ENCODE measurements around the gene RASL10B. TPM values are rescaled to one million over a fixed set of nuclear protein-coding genes. Genes with fewer than 3 reads are reported as not detected.

Gene RASL10B
- total RNA-seq, 1 experiment from 2014 or later, result 17.4 TPM

- TF ChIP-seq E2F5 (CRISPR knock-in tag; IDR thresholded peaks at IDR 0.05), result peak; percentile 78
- TF ChIP-seq GRHL2 (CRISPR knock-in tag; IDR thresholded peaks at IDR 0.05; ENCODE audit: insufficient replicate concordance, severe bottlenecking), result no peak
- no peak for TF ChIP-seq TCF7 (CRISPR knock-in tag; IDR thresholded peaks at IDR 0.05; ENCODE audit: low read depth)
- peak; percentile 83 for TF ChIP-seq CTCF (IDR thresholded peaks at IDR 0.05)
- no peak for TF ChIP-seq ZBTB21 (CRISPR knock-in tag; IDR thresholded peaks at IDR 0.05; ENCODE audit: borderline replicate concordance)
- TF ChIP-seq ETV6 (CRISPR knock-in tag; IDR thresholded peaks at IDR 0.05), result peak; percentile 44; the same call in 1 of the 2 replicates
- peak; percentile 53; the same call in 1 of the 2 replicates for TF ChIP-seq E2F1 (CRISPR knock-in tag; IDR thresholded peaks at IDR 0.05)
- TF ChIP-seq ELF4 (CRISPR knock-in tag; IDR thresholded peaks at IDR 0.05; ENCODE audit: low read depth), result no peak
- TF ChIP-seq ZMAT4 (CRISPR knock-in tag; IDR thresholded peaks at IDR 0.05), result no peak
- TF ChIP-seq USF1 (CRISPR knock-in tag; IDR thresholded peaks at IDR 0.05), result peak; percentile 58
- TF ChIP-seq NFE2L1 (CRISPR knock-in tag; IDR thresholded peaks at IDR 0.05), result peak; percentile 66; the same call in 1 of the 2 replicates
- TF ChIP-seq ZNF512 (CRISPR knock-in tag; IDR thresholded peaks at IDR 0.05; ENCODE audit: borderline replicate concordance), result no peak
- no peak for TF ChIP-seq RELA (CRISPR knock-in tag; IDR thresholded peaks at IDR 0.05; ENCODE audit: borderline replicate concordance)
- no peak; the same call in 1 of the 2 replicates for TF ChIP-seq ERG (CRISPR knock-in tag; IDR thresholded peaks at IDR 0.05)
- peak; percentile 97 for TF ChIP-seq MAX (CRISPR knock-in tag; IDR thresholded peaks at IDR 0.05)
- peak; percentile 44; the same call in 1 of the 2 replicates for TF ChIP-seq ZNF423 (CRISPR knock-in tag; IDR thresholded peaks at IDR 0.05)
- TF ChIP-seq ZNF425 (CRISPR knock-in tag; conservative IDR thresholded peaks at IDR 0.05), result no peak
- no peak for TF ChIP-seq NR3C1 (CRISPR knock-in tag; conservative IDR thresholded peaks at IDR 0.05; ENCODE audit: low read depth)
- TF ChIP-seq ZNF396 (CRISPR knock-in tag; IDR thresholded peaks at IDR 0.05; ENCODE audit: borderline replicate concordance), result no peak
- TF ChIP-seq ZNF532 (CRISPR knock-in tag; IDR thresholded peaks at IDR 0.05; ENCODE audit: borderline replicate concordance), result no peak
These were observed 32.9 kb downstream of the RASL10B start (continued) for GRCh38 chr17:35764123-35764991.
